Loucy (cell line): ENCODE data around the gene DOCK3.

ENCODE experiments used
- EZH2phosphoT487 ChIP-seq: fragments of 200-600 bp; IDR thresholded peaks from 2 replicates; pipeline ENCODE4 v1.6.1; 2018; ENCODE audit warnings: antibody characterized with exemption, mild to moderate bottlenecking, moderate library complexity, borderline replicate concordance
- TF ChIP-seq, protein P1 (sequence below): fragments of 200-600 bp; sonication (generic); conservative IDR thresholded peaks from 2 replicates; pipeline ENCODE4 v1.5.1; 2014; ENCODE audit warnings: mild to moderate bottlenecking, antibody characterized with exemption, low read length

DNA sequence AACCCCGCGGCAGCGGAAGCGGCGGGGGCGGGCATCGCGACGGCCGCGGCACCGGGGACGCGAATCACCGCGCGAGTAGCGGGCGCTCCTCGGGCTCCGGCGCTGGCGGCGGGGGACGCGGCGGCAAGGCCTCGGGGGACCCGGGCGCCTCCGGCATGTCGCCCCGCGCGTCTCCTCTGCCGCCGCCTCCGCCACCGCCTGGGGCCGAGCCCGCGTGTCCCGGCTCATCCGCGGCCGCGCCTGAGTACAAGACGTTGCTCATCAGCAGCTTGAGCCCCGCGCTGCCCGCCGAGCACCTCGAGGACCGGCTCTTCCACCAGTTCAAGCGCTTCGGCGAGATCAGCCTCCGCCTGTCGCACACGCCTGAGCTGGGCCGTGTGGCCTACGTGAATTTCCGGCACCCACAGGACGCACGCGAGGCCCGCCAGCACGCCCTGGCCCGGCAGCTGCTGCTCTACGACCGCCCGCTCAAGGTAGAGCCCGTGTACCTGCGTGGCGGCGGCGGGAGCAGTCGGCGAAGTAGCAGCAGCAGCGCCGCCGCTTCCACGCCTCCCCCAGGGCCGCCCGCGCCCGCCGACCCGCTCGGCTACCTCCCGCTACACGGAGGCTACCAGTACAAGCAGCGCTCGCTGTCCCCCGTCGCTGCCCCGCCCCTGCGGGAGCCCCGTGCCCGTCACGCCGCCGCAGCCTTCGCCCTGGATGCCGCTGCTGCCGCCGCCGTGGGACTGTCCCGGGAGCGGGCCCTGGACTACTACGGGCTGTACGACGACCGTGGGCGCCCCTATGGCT is 717.0 kb downstream of the DOCK3 start:
- TF ChIP-seq EZH2phosphoT487 = no peak
- TF ChIP-seq, protein P1, sequence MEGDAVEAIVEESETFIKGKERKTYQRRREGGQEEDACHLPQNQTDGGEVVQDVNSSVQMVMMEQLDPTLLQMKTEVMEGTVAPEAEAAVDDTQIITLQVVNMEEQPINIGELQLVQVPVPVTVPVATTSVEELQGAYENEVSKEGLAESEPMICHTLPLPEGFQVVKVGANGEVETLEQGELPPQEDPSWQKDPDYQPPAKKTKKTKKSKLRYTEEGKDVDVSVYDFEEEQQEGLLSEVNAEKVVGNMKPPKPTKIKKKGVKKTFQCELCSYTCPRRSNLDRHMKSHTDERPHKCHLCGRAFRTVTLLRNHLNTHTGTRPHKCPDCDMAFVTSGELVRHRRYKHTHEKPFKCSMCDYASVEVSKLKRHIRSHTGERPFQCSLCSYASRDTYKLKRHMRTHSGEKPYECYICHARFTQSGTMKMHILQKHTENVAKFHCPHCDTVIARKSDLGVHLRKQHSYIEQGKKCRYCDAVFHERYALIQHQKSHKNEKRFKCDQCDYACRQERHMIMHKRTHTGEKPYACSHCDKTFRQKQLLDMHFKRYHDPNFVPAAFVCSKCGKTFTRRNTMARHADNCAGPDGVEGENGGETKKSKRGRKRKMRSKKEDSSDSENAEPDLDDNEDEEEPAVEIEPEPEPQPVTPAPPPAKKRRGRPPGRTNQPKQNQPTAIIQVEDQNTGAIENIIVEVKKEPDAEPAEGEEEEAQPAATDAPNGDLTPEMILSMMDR = no peak
